Spinal cord (tissue), 10 donors: ENCODE results near the gene DDIAS. TPM values are rescaled to one million over a fixed set of nuclear protein-coding genes. Genes with fewer than 3 reads are reported as not detected.

Experiments
- DNase-seq, 6 donors: peaks; one replicate each; pipeline versions ENCODE4 v3.0.0 to v3.0.0-alpha.2; 2013 to 2015; ENCODE audit warnings: low spot score in 6 of 6, low read depth in 4 of 6
- H3K27ac ChIP-seq: one replicate; pipeline ENCODE4 v1.5.1; 2013; ENCODE audit warnings: low read depth, low read length, control low read depth
- H3K27me3 ChIP-seq: one replicate; pipeline ENCODE4 v1.6.1; 2013; ENCODE audit warnings: low read length; ENCODE audit not compliant: control insufficient read depth, insufficient read depth
- H3K36me3 ChIP-seq: one replicate; pipeline ENCODE4 v1.6.1; 2013; ENCODE audit warnings: low read length; ENCODE audit not compliant: control insufficient read depth, insufficient read depth
- H3K4me1 ChIP-seq: one replicate; pipeline ENCODE4 v1.6.1; 2013; ENCODE audit warnings: low read length; ENCODE audit not compliant: control insufficient read depth, insufficient read depth
- H3K4me3 ChIP-seq: one replicate; pipeline ENCODE4 v1.5.1; 2013; ENCODE audit warnings: low read depth, low read length, control low read depth
- H3K9me3 ChIP-seq: one replicate; pipeline ENCODE4 v1.6.1; 2013; ENCODE audit warnings: low read length; ENCODE audit not compliant: control insufficient read depth, insufficient read depth
- WGBS: methylation state at CpG from one replicate; pipeline ENCODE4 v1.1.5; 2013; ENCODE audit warnings: missing lambda C conversion rate; ENCODE audit not compliant: insufficient coverage; 5-methylcytosine and 5-hydroxymethylcytosine counted together
- polyA plus RNA-seq, 2 donors: library from polyadenylated mRNA; unstranded; fragments of 120-200 nt; gene quantifications; one replicate each; pipeline ENCODE4 v1.2.1, GENCODE V29; 2013; ENCODE audit not compliant: insufficient read length in 2 of 2
- total RNA-seq, 2 donors: library from RNA; depleted of rRNA in 1 of 2; stranded (reverse); fragments of 120-200 nt in 1 of 2; fragments of >200 nt in 1 of 2; gene quantifications; one replicate each; pipeline versions ENCODE4 v1.2.3 to v1.2.4, GENCODE V29; 2013 to 2014
- donor health status: healthy.

The DDIAS gene
- total and polyA plus RNA-seq, 4 donors, result 2.7 to 5.0 (median 4.1) TPM

- no peak overlapping the region for H3K4me3 ChIP-seq
- 100% methylated on average over 1 of the region's 4 CpGs for WGBS
- DNase-seq, result no peak
- H3K4me1 ChIP-seq, result peaks cover 6% of the 10 kb centered on the region
- H3K36me3 ChIP-seq, result no peaks in the 10 kb centered on the region
- H3K9me3 ChIP-seq, result no peaks in the 10 kb centered on the region
- H3K27ac ChIP-seq, result no peak overlapping the region
- H3K27me3 ChIP-seq, result no peaks in the 10 kb centered on the region
Observed at GRCh38 chr11:82874646-82875523, 26.7 kb upstream of the DDIAS start.

GRCh38 chr11:82883853-82884252, 17.7 kb upstream of the DDIAS start:
- no peaks in the 10 kb centered on the region for H3K9me3 ChIP-seq
- no peaks in the 10 kb centered on the region for H3K36me3 ChIP-seq
- H3K4me1 ChIP-seq, result no peaks in the 10 kb centered on the region
- H3K4me3 ChIP-seq, result no peak overlapping the region
- H3K27ac ChIP-seq, result no peak overlapping the region
- no peak for DNase-seq
- no peaks in the 10 kb centered on the region for H3K27me3 ChIP-seq
- WGBS, result 64% methylated on average over 2 of the region's 3 CpGs

GRCh38 chr11:82889133-82890001, 12.2 kb upstream of the DDIAS start:
- Histone ChIP-seq H3K4me1 (no peaks in the 10 kb centered on the region), H3K36me3 (no peaks in the 10 kb centered on the region), H3K9me3 (no peaks in the 10 kb centered on the region), H3K27me3 (no peaks in the 10 kb centered on the region), H3K27ac (no peak overlapping the region), H3K4me3 (no peak overlapping the region)
- peak in 1 of 6 donors; percentile 51 for DNase-seq
- WGBS, result 54% methylated on average over 3 of the region's 6 CpGs

GRCh38 chr11:82890002-82890341, 11.6 kb upstream of the DDIAS start:
- H3K27ac ChIP-seq, result no peak overlapping the region
- H3K4me3 ChIP-seq, result no peak overlapping the region
- H3K36me3 ChIP-seq, result no peaks in the 10 kb centered on the region
- H3K27me3 ChIP-seq, result no peaks in the 10 kb centered on the region
- no peaks in the 10 kb centered on the region for H3K9me3 ChIP-seq
- H3K4me1 ChIP-seq, result no peaks in the 10 kb centered on the region
- WGBS, result 83% methylated on average over 1 of the region's 1 CpG
- no peak for DNase-seq

- no peaks in the 10 kb centered on the region for H3K36me3 ChIP-seq
- no peaks in the 10 kb centered on the region for H3K9me3 ChIP-seq
- no peaks in the 10 kb centered on the region for H3K4me1 ChIP-seq
- H3K27me3 ChIP-seq, result no peaks in the 10 kb centered on the region
- DNase-seq, result no peak
- H3K27ac ChIP-seq, result no peak overlapping the region
- H3K4me3 ChIP-seq, result no peak overlapping the region
Observed at GRCh38 chr11:82890936-82891335, 10.6 kb upstream of the DDIAS start.

GRCh38 chr11:82892611-82893169, 8.8 kb upstream of the DDIAS start:
- DNase-seq, result no peak
- Histone ChIP-seq H3K36me3 (no peaks in the 10 kb centered on the region), H3K27me3 (no peaks in the 10 kb centered on the region), H3K4me3 (no peak overlapping the region), H3K4me1 (no peaks in the 10 kb centered on the region), H3K9me3 (no peaks in the 10 kb centered on the region), H3K27ac (no peak overlapping the region)
- no CpG with 5 or more reads among the region's 2 CpGs for WGBS

- H3K9me3 ChIP-seq, result no peaks in the 10 kb centered on the region
- H3K4me3 ChIP-seq, result no peak overlapping the region
- no peaks in the 10 kb centered on the region for H3K27me3 ChIP-seq
- no peak for DNase-seq
- H3K27ac ChIP-seq, result no peak overlapping the region
- H3K4me1 ChIP-seq, result peaks cover 10% of the 10 kb centered on the region
- H3K36me3 ChIP-seq, result no peaks in the 10 kb centered on the region
Observed at GRCh38 chr11:82895437-82896091, 6.0 kb upstream of the DDIAS start.

- DNase-seq, result no peak
- WGBS, result 100% methylated on average over 3 of the region's 6 CpGs
- no peaks in the 10 kb centered on the region for H3K9me3 ChIP-seq
- no peak overlapping the region for H3K27ac ChIP-seq
- H3K36me3 ChIP-seq, result no peaks in the 10 kb centered on the region
- no peak overlapping the region for H3K4me3 ChIP-seq
- no peaks in the 10 kb centered on the region for H3K27me3 ChIP-seq
- peaks cover 15% of the 10 kb centered on the region for H3K4me1 ChIP-seq
Observed at GRCh38 chr11:82896183-82896582, 5.4 kb upstream of the DDIAS start.

GRCh38 chr11:82898241-82898640, 3.3 kb upstream of the DDIAS start:
- Histone ChIP-seq H3K27ac (no peak overlapping the region), H3K4me1 (peaks cover 24% of the 10 kb centered on the region), H3K4me3 (peak overlapping the region; percentile 89), H3K9me3 (no peaks in the 10 kb centered on the region), H3K27me3 (no peaks in the 10 kb centered on the region), H3K36me3 (no peaks in the 10 kb centered on the region)
- DNase-seq, result peak in 1 of 6 donors; percentile 6
- WGBS, result no CpG with 5 or more reads among the region's 1 CpG
